Measurements from ENCODE around the gene GPR12.

Gene GPR12

DNA sequence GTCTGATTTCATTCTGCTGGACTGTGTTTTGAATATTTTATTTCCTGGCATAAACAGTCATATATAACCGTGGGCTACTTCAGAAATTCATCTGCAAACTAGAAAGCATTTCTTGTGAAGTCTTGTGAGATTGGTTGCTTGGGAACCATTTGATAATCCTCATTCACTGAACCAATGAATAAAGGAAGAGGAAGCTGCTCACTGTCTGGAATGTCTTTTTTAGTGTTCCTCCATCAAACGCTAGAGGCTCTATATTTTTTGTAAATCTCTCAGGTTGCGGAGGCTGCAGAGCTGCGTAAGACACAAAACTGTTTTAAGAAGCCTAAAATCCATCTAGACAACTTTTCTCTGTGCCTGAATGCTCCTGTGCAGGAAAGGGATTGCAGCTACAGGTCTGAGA, 18.7 kb upstream of the GPR12 start:
- no peak for TF ChIP-seq SIN3A (IDR thresholded peaks at IDR 0.05; ENCODE audit: borderline replicate concordance, insufficient read depth, low read length)
- no peak for TF ChIP-seq POLR2AphosphoS5 (IDR thresholded peaks at IDR 0.05; ENCODE audit: low read depth, low read length)
- TF ChIP-seq, protein P1, sequence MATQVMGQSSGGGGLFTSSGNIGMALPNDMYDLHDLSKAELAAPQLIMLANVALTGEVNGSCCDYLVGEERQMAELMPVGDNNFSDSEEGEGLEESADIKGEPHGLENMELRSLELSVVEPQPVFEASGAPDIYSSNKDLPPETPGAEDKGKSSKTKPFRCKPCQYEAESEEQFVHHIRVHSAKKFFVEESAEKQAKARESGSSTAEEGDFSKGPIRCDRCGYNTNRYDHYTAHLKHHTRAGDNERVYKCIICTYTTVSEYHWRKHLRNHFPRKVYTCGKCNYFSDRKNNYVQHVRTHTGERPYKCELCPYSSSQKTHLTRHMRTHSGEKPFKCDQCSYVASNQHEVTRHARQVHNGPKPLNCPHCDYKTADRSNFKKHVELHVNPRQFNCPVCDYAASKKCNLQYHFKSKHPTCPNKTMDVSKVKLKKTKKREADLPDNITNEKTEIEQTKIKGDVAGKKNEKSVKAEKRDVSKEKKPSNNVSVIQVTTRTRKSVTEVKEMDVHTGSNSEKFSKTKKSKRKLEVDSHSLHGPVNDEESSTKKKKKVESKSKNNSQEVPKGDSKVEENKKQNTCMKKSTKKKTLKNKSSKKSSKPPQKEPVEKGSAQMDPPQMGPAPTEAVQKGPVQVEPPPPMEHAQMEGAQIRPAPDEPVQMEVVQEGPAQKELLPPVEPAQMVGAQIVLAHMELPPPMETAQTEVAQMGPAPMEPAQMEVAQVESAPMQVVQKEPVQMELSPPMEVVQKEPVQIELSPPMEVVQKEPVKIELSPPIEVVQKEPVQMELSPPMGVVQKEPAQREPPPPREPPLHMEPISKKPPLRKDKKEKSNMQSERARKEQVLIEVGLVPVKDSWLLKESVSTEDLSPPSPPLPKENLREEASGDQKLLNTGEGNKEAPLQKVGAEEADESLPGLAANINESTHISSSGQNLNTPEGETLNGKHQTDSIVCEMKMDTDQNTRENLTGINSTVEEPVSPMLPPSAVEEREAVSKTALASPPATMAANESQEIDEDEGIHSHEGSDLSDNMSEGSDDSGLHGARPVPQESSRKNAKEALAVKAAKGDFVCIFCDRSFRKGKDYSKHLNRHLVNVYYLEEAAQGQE (IDR thresholded peaks at IDR 0.05; ENCODE audit: insufficient read depth in 1 of 2, low read depth in 2 of 2, low read length in 2 of 2), result no peak
- no peak for TF ChIP-seq FOXP2 (optimal IDR thresholded peaks at IDR 0.05; ENCODE audit: borderline replicate concordance, extremely low read depth, extremely low read length, insufficient read depth)
- no peak for TF ChIP-seq TAF1 (IDR thresholded peaks at IDR 0.05; ENCODE audit: borderline replicate concordance, insufficient read depth, low read length)

DNA sequence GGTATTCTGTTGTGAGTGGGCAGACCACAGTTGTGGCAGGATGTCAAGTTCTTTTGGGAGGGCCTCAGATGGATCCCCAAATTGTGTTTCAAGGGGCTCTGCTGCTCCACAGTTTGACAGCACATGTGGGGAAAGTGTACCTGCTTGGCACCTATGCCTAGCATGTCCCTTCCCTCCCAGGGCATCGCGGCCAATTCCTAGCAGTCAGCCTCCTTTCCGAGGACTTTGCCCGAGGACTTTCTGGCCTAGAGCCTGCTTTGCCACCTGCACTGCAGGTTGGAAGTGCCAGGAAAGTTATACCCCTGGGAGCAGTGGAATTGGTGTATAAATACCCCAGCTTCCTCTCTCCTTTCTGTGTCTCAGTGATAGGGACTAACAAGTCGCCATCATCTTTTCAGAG, 11.9 kb upstream of the GPR12 start:
- no peak for TF ChIP-seq POLR2AphosphoS5 (IDR thresholded peaks at IDR 0.05; ENCODE audit: low read depth, low read length)
- no peak for TF ChIP-seq SIN3A (IDR thresholded peaks at IDR 0.05; ENCODE audit: borderline replicate concordance, insufficient read depth, low read length)
- no peak for TF ChIP-seq TAF1 (IDR thresholded peaks at IDR 0.05; ENCODE audit: borderline replicate concordance, insufficient read depth, low read length)
- TF ChIP-seq, protein P1 (IDR thresholded peaks at IDR 0.05; ENCODE audit: insufficient read depth in 1 of 2, low read depth in 2 of 2, low read length in 2 of 2), result no peak
- no peak for TF ChIP-seq FOXP2 (optimal IDR thresholded peaks at IDR 0.05; ENCODE audit: borderline replicate concordance, extremely low read depth, extremely low read length, insufficient read depth)

DNA sequence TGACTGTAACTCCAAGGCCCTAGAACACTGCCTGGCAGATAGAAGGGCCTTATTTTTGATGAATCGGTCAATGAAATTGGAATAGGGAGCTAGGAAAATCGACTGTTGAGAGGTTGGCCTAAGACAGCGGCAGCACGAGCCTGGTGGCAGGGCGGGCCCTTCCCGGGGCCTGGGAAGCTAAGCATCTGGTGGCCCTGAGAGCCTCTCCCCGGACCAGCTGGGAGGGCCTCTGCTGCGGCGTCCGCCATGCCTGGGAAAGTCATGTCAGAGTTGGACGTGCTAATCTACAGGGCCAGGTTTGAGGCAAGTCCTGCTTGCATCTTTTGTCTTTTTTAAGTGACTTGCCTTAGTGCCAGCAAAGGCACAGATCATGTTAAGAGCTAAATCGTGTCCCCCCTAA, 11.2 kb upstream of the GPR12 start:
- TF ChIP-seq FOXP2 (optimal IDR thresholded peaks at IDR 0.05; ENCODE audit: borderline replicate concordance, extremely low read depth, extremely low read length, insufficient read depth), result no peak

DNA sequence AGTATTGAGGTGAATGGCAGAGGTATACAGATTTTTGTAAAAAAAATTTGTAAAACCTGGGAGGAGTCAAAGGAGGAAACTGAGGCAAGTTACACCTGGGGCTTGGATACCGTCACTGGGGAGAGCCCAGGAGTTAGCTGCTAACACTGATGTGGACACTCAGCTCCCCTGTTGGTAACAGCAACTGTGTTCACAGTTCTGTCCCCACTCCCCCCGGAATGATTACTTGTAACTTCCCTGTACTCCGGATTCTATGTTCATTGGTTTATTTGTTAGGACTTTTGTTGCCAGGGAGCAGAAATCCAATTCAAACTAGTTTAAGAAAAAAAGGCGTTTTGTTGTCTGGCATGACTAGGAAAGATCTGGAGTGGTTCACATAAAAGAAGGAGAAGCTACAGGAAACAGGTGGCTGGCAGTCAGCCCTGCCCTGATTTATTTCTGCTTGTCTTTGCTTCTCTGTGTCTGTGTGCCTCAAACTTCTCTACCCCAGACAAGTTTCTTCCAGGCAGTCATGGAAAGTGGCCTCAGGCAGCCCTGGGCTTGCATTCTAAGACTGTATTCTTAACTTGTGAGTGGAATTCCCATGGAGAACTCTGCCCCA, 2.3 kb upstream of the GPR12 start:
- no peak for TF ChIP-seq TAF1 (IDR thresholded peaks at IDR 0.05; ENCODE audit: borderline replicate concordance, insufficient read depth, low read length)
- TF ChIP-seq POLR2AphosphoS5 (IDR thresholded peaks at IDR 0.05; ENCODE audit: low read depth, low read length), result no peak
- no peak for TF ChIP-seq SIN3A (IDR thresholded peaks at IDR 0.05; ENCODE audit: borderline replicate concordance, insufficient read depth, low read length)
- TF ChIP-seq, protein P1 (IDR thresholded peaks at IDR 0.05; ENCODE audit: insufficient read depth in 1 of 2, low read depth in 2 of 2, low read length in 2 of 2), result no peak
- TF ChIP-seq FOXP2 (optimal IDR thresholded peaks at IDR 0.05; ENCODE audit: borderline replicate concordance, extremely low read depth, extremely low read length, insufficient read depth), result no peak

DNA sequence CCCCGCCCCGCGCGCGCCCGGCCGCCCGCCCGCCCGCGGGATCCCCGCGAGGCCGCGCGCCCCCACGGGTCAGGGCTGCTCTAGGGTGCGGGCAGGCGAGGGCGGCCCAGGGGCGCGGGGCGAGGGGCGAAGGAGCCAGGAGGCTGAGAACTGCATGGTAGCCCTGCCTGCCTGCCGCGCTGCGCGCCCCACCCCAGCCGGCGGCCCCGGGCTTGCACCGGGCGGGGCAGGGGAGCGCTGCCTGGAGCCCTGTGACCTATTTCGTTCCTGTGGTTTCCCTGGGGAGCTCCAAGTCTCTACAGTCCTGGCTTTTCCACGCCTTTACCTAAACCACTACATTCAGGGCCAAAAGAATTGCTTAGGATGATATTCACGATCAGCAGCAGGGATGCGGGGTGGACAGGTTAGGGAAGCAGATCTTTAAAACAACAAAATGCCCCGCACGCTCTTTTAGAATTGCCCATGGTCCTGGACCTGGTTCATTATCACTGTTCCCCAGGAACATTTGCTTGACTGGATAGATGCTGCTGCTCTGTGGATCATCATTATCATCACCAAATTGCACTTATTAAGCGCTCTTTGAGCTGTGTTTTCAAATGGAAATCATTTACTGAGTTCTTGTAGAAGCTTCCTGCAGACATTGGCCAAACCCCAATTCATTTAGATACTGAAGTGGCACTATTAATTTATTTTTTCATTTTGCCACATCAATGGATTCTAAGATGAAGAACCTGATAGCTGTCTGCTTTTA, 421 bp upstream of the GPR12 start:
- TF ChIP-seq POLR2AphosphoS5 (IDR thresholded peaks at IDR 0.05; ENCODE audit: low read depth, low read length), result no peak
- TF ChIP-seq SIN3A (IDR thresholded peaks at IDR 0.05; ENCODE audit: borderline replicate concordance, insufficient read depth, low read length), result no peak
- TF ChIP-seq TAF1 (IDR thresholded peaks at IDR 0.05; ENCODE audit: borderline replicate concordance, insufficient read depth, low read length), result no peak
- TF ChIP-seq FOXP2 (optimal IDR thresholded peaks at IDR 0.05; ENCODE audit: borderline replicate concordance, extremely low read depth, extremely low read length, insufficient read depth), result no peak
- TF ChIP-seq, protein P1 (IDR thresholded peaks at IDR 0.05; ENCODE audit: insufficient read depth in 1 of 2, low read depth in 2 of 2, low read length in 2 of 2), result no peak

Measured in PFSK-1 (cell line).